Esophagus muscularis mucosa (tissue), 4 donors: Measurements from ENCODE around the gene MAP2K2.

Source experiments
- CTCF ChIP-seq, 3 experiments: fragments of 200-600 bp in 2 of 3; fragments of 450-650 bp in 1 of 3; sonication (generic) in 2 of 3; IDR thresholded peaks; one replicate each; pipeline ENCODE4 v1.5.1; 2017 to 2019; ENCODE audit warnings: antibody characterized with exemption in 3 of 3, mild to moderate bottlenecking in 2 of 3, moderate library complexity in 1 of 3
- EP300 ChIP-seq: sonication (generic); formaldehyde crosslinking; IDR thresholded peaks from one replicate; pipeline ENCODE4 v1.6.1; 2017; ENCODE audit warnings: antibody characterized with exemption
- POLR2A ChIP-seq: fragments of 450-650 bp; IDR thresholded peaks from one replicate; pipeline ENCODE4 v1.6.1; 2017; ENCODE audit warnings: antibody characterized with exemption, moderate library complexity, mild to moderate bottlenecking, low read depth

GRCh38 chr19:4051175-4052101, 72.5 kb downstream of the MAP2K2 start:
- TF ChIP-seq CTCF (IDR thresholded peaks at IDR 0.05) (no peak), POLR2A (no peak), EP300 (no peak)
